Hematopoietic multipotent progenitor cell (in vitro differentiated cells): ENCODE data around the gene PRR20A. TPM values are rescaled to one million over a fixed set of nuclear protein-coding genes. Genes with fewer than 3 reads are reported as not detected.
"Not testable (repeated sequence)": the region's sequence is repeated elsewhere in the genome, so short reads cannot be mapped to it uniquely, and the experiment has no call there.

ENCODE experiments used
- DNase-seq, 3 donors: peaks; one replicate each; pipeline ENCODE4 v3.0.0-alpha.2; 2011 to 2015; ENCODE audit warnings: low read depth in 2 of 3, low spot score in 2 of 3
- small RNA-seq: library from RNA; depleted of rRNA; stranded (forward); fragments of <200 nt; gene quantifications from one replicate; pipeline ENCODE3, GENCODE V24; 2012
- total RNA-seq: library from RNA; depleted of rRNA; stranded (reverse); fragments of >200 nt; gene quantifications from one replicate; pipeline ENCODE4 v1.2.3, GENCODE V29; 2012

PRR20A gene
- total RNA-seq, result not detected

- not testable (repeated sequence) for DNase-seq
These were observed at the start of gene PRR20A for GRCh38 chr13:57140235-57140968. Gene PRR20A, plus strand, starts transcription at chr13:57140918. Its CDS starts 387 bp downstream, at chr13:57141305.

GRCh38 chr13:57114945-57115344 is 25.8 kb upstream of the PRR20A start:
- no peak for DNase-seq

DNA sequence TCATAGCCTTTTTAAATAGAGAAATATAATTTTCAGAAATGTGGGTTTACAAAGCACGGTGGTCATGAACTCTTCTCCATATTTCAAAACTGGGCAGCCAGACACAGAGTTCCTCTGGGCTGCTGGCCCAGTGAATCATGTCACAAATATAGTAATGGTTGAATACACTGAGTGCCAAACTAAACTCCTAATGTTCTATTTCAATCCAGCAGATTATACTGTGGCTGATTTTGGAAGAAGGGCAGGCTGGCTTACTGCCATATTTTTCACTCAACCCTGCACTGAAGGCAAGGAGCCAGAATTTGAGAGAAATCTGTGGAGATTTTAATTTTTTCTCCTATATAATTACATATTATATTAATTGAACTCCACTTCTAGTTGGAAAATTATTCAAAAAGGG is 17.0 kb upstream of the PRR20A start:
- DNase-seq, result no peak

DNA sequence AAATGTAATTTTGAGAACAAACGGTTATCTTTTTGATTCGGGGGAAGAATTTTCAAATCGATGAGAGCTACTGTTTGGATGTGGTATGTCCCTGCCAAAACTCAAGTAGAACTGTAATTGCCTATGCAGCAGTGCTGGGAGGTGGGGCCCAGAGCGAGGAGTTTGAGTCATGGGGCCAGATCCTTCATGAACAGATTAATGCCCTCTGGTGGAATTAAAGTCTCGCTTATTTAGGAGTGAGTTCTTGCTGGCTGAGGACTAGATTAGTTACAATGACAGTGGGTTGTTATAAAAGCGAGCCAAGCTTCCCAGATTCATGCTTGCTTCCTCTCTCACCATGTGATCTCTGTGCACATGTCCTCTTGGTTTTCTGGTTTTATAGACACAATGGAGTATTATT is 11.8 kb upstream of the PRR20A start:
- no peak for DNase-seq

- no peak for DNase-seq
These were observed 4.6 kb upstream of the PRR20A start for GRCh38 chr13:57136093-57136492.

DNA sequence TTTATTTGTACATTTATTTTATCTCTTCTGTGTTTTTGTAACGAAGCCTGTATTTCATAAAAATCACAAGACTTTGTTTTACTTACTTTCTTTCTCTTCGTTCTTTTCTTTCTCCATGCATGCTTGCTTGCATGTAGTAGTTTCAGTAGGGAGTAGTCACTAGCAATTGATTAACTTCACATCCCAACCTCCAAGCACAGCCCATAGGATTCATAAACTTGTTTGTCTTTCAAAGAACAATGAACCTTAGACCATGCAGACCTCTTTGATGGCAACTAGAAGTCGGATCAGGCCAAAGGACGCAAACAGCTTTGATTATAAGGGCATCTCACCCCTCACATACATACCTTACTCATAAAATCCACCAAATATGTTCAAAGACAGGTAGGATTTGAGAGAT is 3.1 kb upstream of the PRR20A start:
- DNase-seq, result no peak

DNA sequence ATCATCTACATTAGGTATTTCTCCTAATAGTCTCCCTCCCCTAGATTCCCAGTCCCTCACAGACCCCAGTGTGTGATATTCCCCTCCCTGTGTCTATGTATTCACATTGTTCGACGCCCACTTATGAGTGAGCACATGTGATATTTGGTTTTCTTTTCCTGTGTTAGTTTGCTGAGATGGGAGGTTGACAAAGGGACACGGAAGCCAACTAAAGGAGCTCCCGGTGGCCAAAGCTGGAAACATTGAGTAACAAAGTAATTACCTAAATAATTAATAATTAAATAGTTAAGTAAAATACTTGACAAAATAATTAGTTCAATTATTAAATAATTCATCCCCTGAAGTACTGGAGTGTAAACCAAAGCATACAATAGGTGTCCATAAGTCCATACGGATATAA is 1.7 kb upstream of the PRR20A start:
- DNase-seq, result no peak

DNA sequence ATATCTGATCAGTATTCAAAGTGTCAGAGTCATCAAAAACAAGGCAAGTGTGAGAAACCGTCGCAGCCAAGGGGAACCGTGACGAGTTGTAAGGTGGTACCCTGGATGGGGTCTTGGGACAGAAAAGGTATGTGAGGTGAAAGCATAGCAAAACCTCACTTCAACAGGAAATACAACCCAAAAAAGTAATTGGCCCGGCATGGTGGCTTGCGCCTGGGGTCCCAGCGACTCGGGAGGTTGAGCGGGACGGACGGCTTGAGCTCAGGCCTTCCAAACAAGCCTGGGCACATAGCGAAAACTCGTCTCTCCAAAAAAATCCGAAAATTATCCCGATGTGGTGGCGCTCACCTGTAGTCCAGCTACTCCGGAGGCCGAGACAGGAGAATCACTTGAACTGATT is 937 bp upstream of the PRR20A start:
- not testable (repeated sequence) for DNase-seq

DNA sequence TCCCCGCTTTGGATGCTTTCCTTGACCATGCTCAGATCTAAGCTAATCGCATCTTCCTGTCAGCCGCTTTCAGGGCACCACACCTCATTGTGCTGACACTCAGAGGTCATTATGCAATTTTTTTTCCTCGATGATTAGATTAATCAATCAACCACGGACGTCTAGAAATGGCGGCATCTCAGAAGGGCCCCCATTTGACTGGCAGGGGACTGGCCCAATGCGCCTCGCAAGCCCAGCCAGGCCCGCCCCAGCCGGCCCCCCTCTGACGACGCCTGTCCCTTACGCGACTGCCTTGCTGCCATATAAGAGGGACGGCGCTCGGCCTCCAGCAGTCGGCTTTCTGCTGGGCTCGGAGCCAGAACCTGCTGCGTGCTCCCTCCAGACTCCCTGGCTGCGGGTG is 6.5 kb downstream of the PRR20A start, which contains the start of gene PRR20B:
Gene PRR20B (plus strand): TSS at position 301 of the 400 bp plus-strand sequence. CDS start 387 bp downstream, outside the sequence.
- DNase-seq, result not testable (repeated sequence)

- not testable (repeated sequence) for DNase-seq
These were observed 7.4 kb downstream of the PRR20A start for GRCh38 chr13:57148106-57148505.

DNA sequence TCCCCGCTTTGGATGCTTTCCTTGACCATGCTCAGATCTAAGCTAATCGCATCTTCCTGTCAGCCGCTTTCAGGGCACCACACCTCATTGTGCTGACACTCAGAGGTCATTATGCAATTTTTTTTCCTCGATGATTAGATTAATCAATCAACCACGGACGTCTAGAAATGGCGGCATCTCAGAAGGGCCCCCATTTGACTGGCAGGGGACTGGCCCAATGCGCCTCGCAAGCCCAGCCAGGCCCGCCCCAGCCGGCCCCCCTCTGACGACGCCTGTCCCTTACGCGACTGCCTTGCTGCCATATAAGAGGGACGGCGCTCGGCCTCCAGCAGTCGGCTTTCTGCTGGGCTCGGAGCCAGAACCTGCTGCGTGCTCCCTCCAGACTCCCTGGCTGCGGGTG is 13.0 kb downstream of the PRR20A start, which contains the start of gene PRR20C:
Gene PRR20C (plus strand): TSS at position 301 of the 400 bp plus-strand sequence. CDS start 387 bp downstream, outside the sequence.
- DNase-seq, result not testable (repeated sequence)

GRCh38 chr13:57160332-57160731 is 19.6 kb downstream of the PRR20A start, which contains the start of gene PRR20D:
Gene PRR20D, plus strand, starts transcription at chr13:57160632. Its CDS starts 387 bp downstream, at chr13:57161019.
- DNase-seq, result not testable (repeated sequence)

DNA sequence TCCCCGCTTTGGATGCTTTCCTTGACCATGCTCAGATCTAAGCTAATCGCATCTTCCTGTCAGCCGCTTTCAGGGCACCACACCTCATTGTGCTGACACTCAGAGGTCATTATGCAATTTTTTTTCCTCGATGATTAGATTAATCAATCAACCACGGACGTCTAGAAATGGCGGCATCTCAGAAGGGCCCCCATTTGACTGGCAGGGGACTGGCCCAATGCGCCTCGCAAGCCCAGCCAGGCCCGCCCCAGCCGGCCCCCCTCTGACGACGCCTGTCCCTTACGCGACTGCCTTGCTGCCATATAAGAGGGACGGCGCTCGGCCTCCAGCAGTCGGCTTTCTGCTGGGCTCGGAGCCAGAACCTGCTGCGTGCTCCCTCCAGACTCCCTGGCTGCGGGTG is 26.2 kb downstream of the PRR20A start, which contains the start of gene PRR20E:
Gene PRR20E (plus strand): TSS at position 301 of the 400 bp plus-strand sequence. CDS start 387 bp downstream, outside the sequence.
- DNase-seq, result not testable (repeated sequence)

GRCh38 chr13:57191667-57192066 is 50.9 kb downstream of the PRR20A start:
- DNase-seq, result no peak

Small RNA genes within 50 kb of the gene (small RNA-seq; reads per million reads assigned to genes)
- gene PRR20FP, result not detected

Other genes starting within 250 kb of the PRR20A start
- not detected for gene PRR20B, start 6.6 kb downstream of the PRR20A start, total RNA-seq
- not detected for gene PRR20C, start 13.1 kb downstream of the PRR20A start, total RNA-seq
- gene PRR20D, start 19.7 kb downstream of the PRR20A start, total RNA-seq, result not detected
- not detected for gene PRR20E, start 26.3 kb downstream of the PRR20A start, total RNA-seq